MM.1S (cell line): ENCODE results near the gene CIB4.

Experiments used
- DNase-seq: peaks from one replicate; pipeline ENCODE4 v3.0.0-alpha.2; 2015
- H2AFZ ChIP-seq: fragments of 300-600 bp; sonication (generic); 2 replicates; pipeline ENCODE4 v1.6.0; 2016; ENCODE audit warnings: antibody characterized with exemption, low read length
- H3F3A ChIP-seq: fragments of 300-600 bp; sonication (generic); 2 replicates; pipeline ENCODE4 v1.6.1; 2016; ENCODE audit warnings: mild to moderate bottlenecking, antibody characterized with exemption, low read length, moderate library complexity, mixed read lengths; ENCODE audit not compliant: insufficient read depth
- H3K27ac ChIP-seq: fragments of 300-600 bp; sonication (generic); 2 replicates; pipeline ENCODE4 v1.5.1; 2016; ENCODE audit warnings: mild to moderate bottlenecking, low read length
- H3K27me3 ChIP-seq: fragments of 300-600 bp; sonication (generic); replicated peaks from 2 replicates; pipeline ENCODE4 v1.6.0; 2016; ENCODE audit warnings: low read length; ENCODE audit not compliant: insufficient read depth
- H3K36me3 ChIP-seq: fragments of 300-600 bp; sonication (generic); replicated peaks from 2 replicates; pipeline ENCODE4 v1.6.1; 2016; ENCODE audit warnings: mild to moderate bottlenecking, low read length, mixed read lengths; ENCODE audit not compliant: insufficient read depth
- H3K4me1 ChIP-seq: fragments of 300-600 bp; sonication (generic); 2 replicates; pipeline ENCODE4 v1.6.1; 2016; ENCODE audit warnings: low read length, mixed read lengths
- H3K4me2 ChIP-seq: fragments of 300-600 bp; sonication (generic); 2 replicates; pipeline ENCODE4 v1.6.0; 2016; ENCODE audit warnings: low read depth, low read length
- H3K4me3 ChIP-seq: fragments of 300-600 bp; sonication (generic); 2 replicates; pipeline ENCODE4 v1.5.1; 2016; ENCODE audit warnings: low read length, mixed read lengths
- H3K79me2 ChIP-seq: fragments of 300-600 bp; sonication (generic); 2 replicates; pipeline ENCODE4 v1.6.1; 2016; ENCODE audit warnings: mixed run types, low read length, mixed read lengths
- H3K9ac ChIP-seq: fragments of 300-600 bp; sonication (generic); 2 replicates; pipeline ENCODE4 v1.6.1; 2016; ENCODE audit warnings: low read length, mixed read lengths
- H3K9me2 ChIP-seq: fragments of 300-600 bp; sonication (generic); replicated peaks from 2 replicates; pipeline ENCODE4 v1.6.1; 2016; ENCODE audit warnings: mild to moderate bottlenecking, low read length, mixed read lengths; ENCODE audit not compliant: insufficient read depth
- H3K9me3 ChIP-seq: fragments of 300-600 bp; sonication (generic); replicated peaks from 2 replicates; pipeline ENCODE4 v1.6.1; 2016; ENCODE audit warnings: mild to moderate bottlenecking, low read length, mixed read lengths; ENCODE audit not compliant: insufficient read depth
- H4K20me1 ChIP-seq: fragments of 300-600 bp; sonication (generic); 2 replicates; pipeline ENCODE4 v1.6.1; 2016; ENCODE audit warnings: mild to moderate bottlenecking, low read length, moderate library complexity, mixed read lengths; ENCODE audit not compliant: insufficient read depth
- EZH2 ChIP-seq: fragments of 300-600 bp; sonication (generic); optimal IDR thresholded peaks from 2 replicates; pipeline ENCODE3; 2017; ENCODE audit warnings: low read depth, mild to moderate bottlenecking, antibody characterized with exemption, low read length, mixed read lengths
- EZH2phosphoT487 ChIP-seq: fragments of 300-600 bp; sonication (generic); IDR thresholded peaks from 2 replicates; pipeline ENCODE4 v1.6.1; 2018; ENCODE audit warnings: antibody characterized with exemption, low read length
- TF ChIP-seq, protein P1 (sequence below): fragments of 300-600 bp; sonication (generic); IDR thresholded peaks from 2 replicates; pipeline ENCODE4 v1.5.1; 2016; ENCODE audit warnings: antibody characterized with exemption, low read length, mixed read lengths

CIB4 gene

DNA sequence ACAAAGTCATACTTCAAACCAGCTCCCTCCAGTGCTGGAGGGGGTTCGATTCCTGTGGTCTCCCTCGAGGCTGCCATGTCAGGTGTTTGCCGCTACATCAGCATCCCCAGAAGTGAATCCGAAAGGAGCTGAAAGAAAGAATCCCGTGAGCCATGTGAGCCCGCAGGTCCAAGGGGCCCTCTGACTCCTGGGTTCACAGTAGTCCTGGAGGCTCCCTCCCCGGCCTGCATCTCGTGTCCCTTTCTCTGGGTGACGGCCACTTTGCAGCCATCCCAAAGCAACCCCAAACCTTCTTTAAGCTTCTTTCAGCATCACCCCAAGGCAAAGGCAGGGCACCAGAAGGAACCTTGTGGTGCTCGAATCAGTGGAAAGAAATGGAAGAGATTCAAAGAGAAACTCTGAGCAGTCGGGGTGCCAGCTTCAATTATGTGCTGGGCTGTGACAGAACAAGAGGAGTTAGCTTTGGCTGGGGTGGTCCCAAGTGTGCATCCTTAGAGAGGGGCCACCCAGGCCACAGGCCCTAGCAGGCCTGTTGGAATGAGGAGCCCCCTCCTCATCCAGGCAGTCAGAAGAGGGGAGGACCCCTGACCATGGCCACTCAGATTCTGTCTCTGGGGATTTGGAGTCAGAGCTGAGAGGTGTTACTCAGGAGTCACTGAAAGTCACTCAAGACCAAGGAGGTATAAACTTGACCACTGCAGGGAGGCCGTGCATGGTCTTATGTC lies 59.7 kb downstream of the CIB4 start:
- Histone ChIP-seq H3K36me3 (no peaks in the 10 kb centered on the region), H3K4me3 (no peak overlapping the region), H3K9me2 (no peaks in the 10 kb centered on the region), H3K79me2 (no peaks in the 10 kb centered on the region), H2AFZ (no peak overlapping the region), H3K4me2 (no peak overlapping the region), H3K9me3 (no peaks in the 10 kb centered on the region), H3K27ac (no peak overlapping the region), H4K20me1 (peaks cover 7% of the 10 kb centered on the region; the same call in 1 of the 2 replicates), H3K27me3 (peaks cover 99% of the 10 kb centered on the region), H3K4me1 (no peaks in the 10 kb centered on the region), H3K9ac (no peak overlapping the region), H3F3A (no peaks in the 10 kb centered on the region)
- no peak for DNase-seq
- no peak for TF ChIP-seq EZH2
- TF ChIP-seq, protein P1, sequence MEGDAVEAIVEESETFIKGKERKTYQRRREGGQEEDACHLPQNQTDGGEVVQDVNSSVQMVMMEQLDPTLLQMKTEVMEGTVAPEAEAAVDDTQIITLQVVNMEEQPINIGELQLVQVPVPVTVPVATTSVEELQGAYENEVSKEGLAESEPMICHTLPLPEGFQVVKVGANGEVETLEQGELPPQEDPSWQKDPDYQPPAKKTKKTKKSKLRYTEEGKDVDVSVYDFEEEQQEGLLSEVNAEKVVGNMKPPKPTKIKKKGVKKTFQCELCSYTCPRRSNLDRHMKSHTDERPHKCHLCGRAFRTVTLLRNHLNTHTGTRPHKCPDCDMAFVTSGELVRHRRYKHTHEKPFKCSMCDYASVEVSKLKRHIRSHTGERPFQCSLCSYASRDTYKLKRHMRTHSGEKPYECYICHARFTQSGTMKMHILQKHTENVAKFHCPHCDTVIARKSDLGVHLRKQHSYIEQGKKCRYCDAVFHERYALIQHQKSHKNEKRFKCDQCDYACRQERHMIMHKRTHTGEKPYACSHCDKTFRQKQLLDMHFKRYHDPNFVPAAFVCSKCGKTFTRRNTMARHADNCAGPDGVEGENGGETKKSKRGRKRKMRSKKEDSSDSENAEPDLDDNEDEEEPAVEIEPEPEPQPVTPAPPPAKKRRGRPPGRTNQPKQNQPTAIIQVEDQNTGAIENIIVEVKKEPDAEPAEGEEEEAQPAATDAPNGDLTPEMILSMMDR = no peak
- TF ChIP-seq EZH2phosphoT487 = no peak

DNA sequence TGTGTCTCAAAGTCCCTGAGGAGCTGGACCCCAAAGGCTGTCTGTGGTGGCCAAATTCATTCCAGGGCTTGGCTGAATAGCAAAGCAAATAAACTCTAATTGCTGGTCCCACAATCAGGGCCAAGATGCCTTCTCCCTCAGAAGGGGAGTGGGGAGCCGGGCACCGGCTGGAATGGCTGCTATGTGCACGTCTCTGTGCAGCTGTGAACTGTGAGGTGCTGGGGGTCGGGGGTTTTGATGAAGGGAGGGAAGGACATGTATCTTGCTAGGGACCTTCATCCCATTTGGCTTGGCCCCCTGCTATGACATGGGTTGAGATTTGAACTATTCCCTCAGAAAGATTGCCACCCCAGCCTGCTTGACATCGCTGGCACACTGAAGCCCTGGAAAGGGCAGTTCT lies 60.4 kb downstream of the CIB4 start:
- Histone ChIP-seq H4K20me1 (peaks cover 7% of the 10 kb centered on the region; the same call in 1 of the 2 replicates), H3K79me2 (no peaks in the 10 kb centered on the region), H3K4me3 (no peak overlapping the region), H3K9ac (no peak overlapping the region), H3K4me1 (no peaks in the 10 kb centered on the region), H3K4me2 (no peak overlapping the region), H3K9me2 (no peaks in the 10 kb centered on the region), H3K27me3 (peaks cover 99% of the 10 kb centered on the region), H3K36me3 (no peaks in the 10 kb centered on the region), H3K9me3 (no peaks in the 10 kb centered on the region), H3F3A (no peaks in the 10 kb centered on the region), H3K27ac (no peak overlapping the region), H2AFZ (no peak overlapping the region)
- no peak for TF ChIP-seq EZH2
- no peak for TF ChIP-seq EZH2phosphoT487
- TF ChIP-seq, protein P1 = no peak
- DNase-seq = no peak

DNA sequence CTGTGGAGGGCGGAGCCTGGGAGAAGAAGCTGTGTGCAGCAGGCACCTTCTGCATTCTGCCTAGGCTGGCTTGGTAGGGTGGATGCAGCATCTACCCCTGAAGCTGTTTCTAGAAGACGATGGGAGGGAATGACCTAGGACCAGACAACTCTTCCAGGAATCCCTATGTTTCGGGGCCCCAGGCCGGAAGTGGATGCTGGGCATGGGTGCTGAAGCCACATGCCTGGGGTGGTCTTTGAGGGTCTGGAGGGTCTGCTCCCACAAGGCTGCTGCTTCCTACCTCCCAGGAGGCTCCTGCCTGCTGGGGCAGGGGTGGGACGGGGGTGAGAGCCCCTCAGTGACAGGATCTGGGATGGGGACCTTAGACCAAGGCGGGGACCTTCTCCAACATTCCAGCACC lies 61.0 kb downstream of the CIB4 start:
- Histone ChIP-seq H3K27me3 (peaks cover 99% of the 10 kb centered on the region), H3K36me3 (no peaks in the 10 kb centered on the region)

More for the DNA sequence above, 61.0 kb downstream of the CIB4 start:
- Histone ChIP-seq H3K27ac (no peak overlapping the region), H3K9me3 (no peaks in the 10 kb centered on the region), H4K20me1 (peaks cover 7% of the 10 kb centered on the region; the same call in 1 of the 2 replicates), H2AFZ (no peak overlapping the region), H3K4me1 (no peaks in the 10 kb centered on the region), H3F3A (no peaks in the 10 kb centered on the region), H3K9me2 (no peaks in the 10 kb centered on the region), H3K79me2 (no peaks in the 10 kb centered on the region), H3K4me3 (no peak overlapping the region), H3K4me2 (no peak overlapping the region), H3K9ac (no peak overlapping the region)
- no peak for DNase-seq
- TF ChIP-seq EZH2 (no peak), EZH2phosphoT487 (no peak)
- TF ChIP-seq, protein P1 = no peak
